GM12878 (cell line): Measurements from ENCODE around the gene PPP2R2B. TPM values are rescaled to one million over a fixed set of nuclear protein-coding genes. Genes with fewer than 3 reads are reported as not detected.

Source experiments
- ATAC-seq: fragments of 200-7000 bp; cut with Tn5 transposase; 3 replicates; pipeline ENCODE4 v1.9.1; 2020; ENCODE audit warnings: mild to moderate bottlenecking, moderate library complexity
- BruUV-seq: library from RNA; stranded (reverse); fragments of 400-500 nt; replicated peaks from 2 replicates; lab custom pipeline; 2021; lab: Mats Ljungman, UMichigan
- CTCF ChIA-PET: fragments of 300-600 bp; sonication (Branson Sonifier 250); formaldehyde crosslinking; extraction: SDS; loops from one replicate; lab custom pipeline; 2021; ENCODE audit warnings: inconsistent platforms; lab: Yijun Ruan, JAX
- POLR2A ChIA-PET: fragments of 350-600 bp; formaldehyde crosslinking; extraction: SDS; loops from one replicate; lab custom pipeline; 2021; ENCODE audit warnings: inconsistent platforms; lab: Charles Lee
- RAD21 ChIA-PET: fragments of 300-600 bp; sonication (Branson Sonifier 250); formaldehyde crosslinking; loops from one replicate; lab custom pipeline; 2023; ENCODE audit warnings: antibody characterized with exemption; ENCODE audit not compliant: unreplicated experiment; lab: Charles Lee
- SMC1A ChIA-PET: fragments of 300-600 bp; sonication (Branson Sonifier 250); formaldehyde crosslinking; loops from one replicate; lab custom pipeline; 2023; ENCODE audit not compliant: unreplicated experiment, uncharacterized antibody; lab: Charles Lee
- DNase-seq: peaks from one replicate; pipeline ENCODE4 v3.0.0-alpha.2; 2011; ENCODE audit warnings: low read depth, low spot score
- FAIRE-seq: peaks from 3 replicates; lab custom pipeline; 2011; peaks lifted over from hg19 to GRCh38; lab: Jason Lieb, UNC
- H2AFZ ChIP-seq: 2 replicates; pipeline ENCODE4 v1.6.0; 2011; ENCODE audit warnings: low read depth, low read length, control low read depth; ENCODE audit not compliant: control insufficient read depth
- H3K27ac ChIP-seq: 2 replicates; pipeline ENCODE4 v1.5.1; 2011; ENCODE audit warnings: control low read depth; ENCODE audit not compliant: control insufficient read depth, insufficient read depth
- H3K27me3 ChIP-seq, 2 experiments: replicated peaks in 1 of 2; 2 replicates each; pipeline versions ENCODE4 v1.6.0 to v1.6.1; 2011; ENCODE audit warnings: low read length in 1 of 2; ENCODE audit not compliant: control insufficient read depth in 2 of 2, insufficient read depth in 2 of 2
- H3K36me3 ChIP-seq, 2 experiments: 2 replicates each; pipeline ENCODE4 v1.5.1; 2011; ENCODE audit warnings: low read length in 1 of 2; ENCODE audit not compliant: control insufficient read depth in 2 of 2, insufficient read depth in 2 of 2
- H3K4me1 ChIP-seq: 2 replicates; pipeline ENCODE4 v1.6.1; 2011; ENCODE audit warnings: mild to moderate bottlenecking, low read length, moderate library complexity, mixed read lengths; ENCODE audit not compliant: control insufficient read depth, insufficient read depth
- H3K4me2 ChIP-seq: 2 replicates; pipeline ENCODE4 v1.6.0; 2011; ENCODE audit warnings: control low read depth; ENCODE audit not compliant: control insufficient read depth, insufficient read depth
- H3K4me3 ChIP-seq: fragments of 200-600 bp; sonication (generic); 2 replicates; pipeline ENCODE4 v1.5.1; 2016
- H3K79me2 ChIP-seq: 2 replicates; pipeline ENCODE4 v1.6.0; 2011; ENCODE audit warnings: low read length; ENCODE audit not compliant: control insufficient read depth, insufficient read depth
- H3K9ac ChIP-seq: 2 replicates; pipeline ENCODE4 v1.8.0; 2011; ENCODE audit warnings: low read length, control low read depth, mixed read lengths; ENCODE audit not compliant: control insufficient read depth, insufficient read depth
- H3K9me3 ChIP-seq: replicated peaks from 3 replicates; pipeline ENCODE4 v1.5.1; 2011; ENCODE audit warnings: mild to moderate bottlenecking, low read length; ENCODE audit not compliant: control insufficient read depth, insufficient read depth
- H4K20me1 ChIP-seq: 2 replicates; pipeline ENCODE4 v1.6.0; 2011; ENCODE audit not compliant: control insufficient read depth, insufficient read depth
- DPF2 ChIP-seq: fragments of 450-650 bp; IDR thresholded peaks from 2 replicates; pipeline ENCODE4 v1.6.1; 2017; ENCODE audit warnings: mild to moderate bottlenecking
- HDAC6 ChIP-seq: fragments of 200-600 bp; sonication (generic); IDR thresholded peaks from one replicate; pipeline ENCODE4 v1.8.0; 2017; ENCODE audit warnings: antibody characterized with exemption; ENCODE audit not compliant: unreplicated experiment
- JUND ChIP-seq: IDR thresholded peaks from 2 replicates; pipeline ENCODE4 v1.6.1; 2012; ENCODE audit warnings: low read depth, mild to moderate bottlenecking, low read length, improper control_type of control experiment, moderate library complexity
- KAT2A ChIP-seq: conservative IDR thresholded peaks from 2 replicates; pipeline ENCODE4 v1.6.1; 2011; ENCODE audit warnings: low read depth, low read length; ENCODE audit not compliant: control insufficient read depth
- NR2C2 ChIP-seq: IDR thresholded peaks from 2 replicates; pipeline ENCODE4 v1.6.1; 2011; ENCODE audit warnings: borderline replicate concordance, low read depth; ENCODE audit not compliant: control insufficient read depth, insufficient read length
- POLR2AphosphoS2 ChIP-seq: IDR thresholded peaks from 2 replicates; pipeline ENCODE4 v1.6.1; 2011; ENCODE audit warnings: low read depth, mild to moderate bottlenecking, low read length, improper control_type of control experiment, moderate library complexity
- RELB ChIP-seq: fragments of 450-650 bp; IDR thresholded peaks from 2 replicates; pipeline ENCODE4 v1.6.1; 2017; ENCODE audit warnings: low read depth, mild to moderate bottlenecking, moderate library complexity
- STAT1 ChIP-seq: fragments of 450-650 bp; conservative IDR thresholded peaks from 2 replicates; pipeline ENCODE4 v1.6.1; 2014; ENCODE audit warnings: antibody characterized with exemption, mild to moderate bottlenecking
- SUPT20H ChIP-seq: IDR thresholded peaks from 2 replicates; pipeline ENCODE4 v1.6.1; 2011; ENCODE audit warnings: low read depth, mild to moderate bottlenecking, low read length, moderate library complexity, borderline replicate concordance; ENCODE audit not compliant: control insufficient read depth
- ZNF622 ChIP-seq: fragments of 450-650 bp; IDR thresholded peaks from 2 replicates; pipeline ENCODE4 v1.6.1; 2017; ENCODE audit warnings: mild to moderate bottlenecking, inconsistent platforms
- WGBS: methylation state at CpG from one replicate; pipeline ENCODE4 v1.1.6; 2016; ENCODE audit warnings: low lambda C conversion rate; ENCODE audit not compliant: insufficient replicate concordance, insufficient coverage; ENCODE audit errors: missing lambda C conversion rate; 5-methylcytosine and 5-hydroxymethylcytosine counted together
- in situ Hi-C: fragments of 300-500 bp; cut with MboI; formaldehyde crosslinking; loops from 9 replicates; pipeline ENCODE4 v1.14.3; 2018; ENCODE audit warnings: mixed read lengths
- intact Hi-C: fragments of 100-400 bp; cut with micrococcal nuclease; formaldehyde crosslinking; loops from one replicate; pipeline ENCODE4 v1.14.2; 2022; ENCODE audit not compliant: unreplicated experiment
- polyA plus RNA-seq, 11 experiments: library from polyadenylated mRNA; depleted of rRNA in 4 of 11; unstranded in 6 of 11; stranded (reverse) in 5 of 11; fragments of >200 nt; fragmentation: Nextera tagmentation in 4 of 11; fragmentation: Illumina TruSeq in 1 of 11; extraction: Ambion mirVana in 4 of 11; extraction: Trizol in 1 of 11; gene quantifications; 1 replicate in 1 of 11; 2 replicates in 10 of 11; pipeline versions ENCODE4 v1.2.1 to v1.2.3, GENCODE V29; 2011 to 2016; ENCODE audit warnings: inconsistent platforms in 2 of 11, missing spikeins in 2 of 11, low read depth in 1 of 11
- total RNA-seq, 4 experiments: library from RNA; depleted of rRNA in 3 of 4; stranded (reverse); fragments of >200 nt in 3 of 4; fragmentation: Illumina TruSeq in 1 of 4; extraction: Trizol in 1 of 4; gene quantifications; 2 replicates each; pipeline versions ENCODE4 v1.2.1 to v1.2.3, GENCODE V29; 2013 to 2021
- TF ChIP-seq, protein P1 (sequence below): fragments of 450-650 bp; IDR thresholded peaks from 2 replicates; pipeline ENCODE4 v1.6.1; 2017; ENCODE audit warnings: mild to moderate bottlenecking, moderate library complexity

Gene PPP2R2B
- total and polyA plus RNA-seq, 10 of the 15 experiments (the other 5 are each of a cell fraction or from before 2014, with no cell fraction given), result not detected

GRCh38 chr5:146796144-146796543, 82.4 kb downstream of the PPP2R2B start:
- H3K27ac ChIP-seq, result no peak overlapping the region
- H4K20me1 ChIP-seq, result no peaks in the 10 kb centered on the region
- H3K36me3 ChIP-seq, result no peaks in the 10 kb centered on the region
- H2AFZ ChIP-seq, result no peak overlapping the region
- ChIA-PET RAD21 (no interaction called here), CTCF (interaction anchor here (0.7 to 1.0 kb wide), 2 partner anchors 26 to 141 kb away, joined by 3 to 4 read pairs; no protein-coding TSS in a partner anchor), POLR2A (no interaction called here), SMC1A (interaction anchor here (0.6 kb wide), 1 partner anchor 1514 kb away, joined by 3 read pairs; no protein-coding TSS in a partner anchor)
- no peaks in the 10 kb centered on the region for H3K4me1 ChIP-seq
- no peak overlapping the region for H3K4me3 ChIP-seq
- H3K79me2 ChIP-seq, result no peaks in the 10 kb centered on the region
- ATAC-seq (no peak), FAIRE-seq (no peak), DNase-seq (no peak)
- in situ Hi-C loops, result no loop called here
- no TSS peak for BruUV-seq
- H3K4me2 ChIP-seq, result no peak overlapping the region
- intact Hi-C loops, result no loop called here
- no peak for TF ChIP-seq JUND
- no peak for TF ChIP-seq HDAC6
- no peaks in the 10 kb centered on the region for H3K27me3 ChIP-seq
- no peak overlapping the region for H3K9ac ChIP-seq
- 5% methylated on average over 4 of the region's 4 CpGs for WGBS
- H3K9me3 ChIP-seq, result no peaks in the 10 kb centered on the region

DNA sequence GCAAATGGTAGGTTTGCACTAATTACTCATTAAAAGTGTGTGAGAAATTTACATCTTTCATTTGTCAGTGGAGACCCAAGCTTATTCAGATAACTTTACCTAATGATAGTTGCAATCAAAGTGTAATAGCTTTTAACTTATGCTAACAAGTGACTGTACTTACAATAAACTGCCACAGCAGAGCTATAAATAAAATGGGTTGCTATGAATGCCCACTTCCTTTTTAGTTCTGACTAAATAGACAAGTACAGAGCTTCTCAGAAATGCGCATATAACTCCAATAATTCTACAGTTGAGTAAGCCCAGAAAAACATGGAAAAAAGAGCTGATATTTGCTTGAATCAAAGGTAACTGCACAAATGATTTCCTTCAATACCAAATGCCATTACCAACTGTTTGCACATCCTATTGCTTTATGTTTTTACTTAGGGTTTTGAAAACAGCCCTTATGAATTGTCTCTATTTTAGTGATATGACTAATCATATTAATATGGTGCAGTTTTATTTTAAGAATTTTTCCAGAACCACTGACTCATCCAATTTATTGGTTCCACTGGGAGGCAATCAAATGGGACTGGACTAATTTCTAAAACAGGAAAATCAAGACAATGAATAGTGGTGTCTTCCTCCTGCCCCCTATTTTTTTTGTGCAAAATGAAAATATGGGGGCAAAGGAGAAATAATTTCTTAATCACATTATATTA, 84.1 kb downstream of the PPP2R2B start:
- no peaks in the 10 kb centered on the region for H4K20me1 ChIP-seq
- in situ Hi-C loops, result no loop called here
- H3K27me3 ChIP-seq, result no peaks in the 10 kb centered on the region
- RAD21 ChIA-PET, result no interaction called here
- H3K79me2 ChIP-seq, result no peaks in the 10 kb centered on the region
- H3K36me3 ChIP-seq, result no peaks in the 10 kb centered on the region
- SMC1A ChIA-PET, result interaction anchor here (1.2 kb wide), 1 partner anchor 36 kb away, joined by 4 read pairs; no protein-coding TSS in a partner anchor
- H3K9ac ChIP-seq, result no peak overlapping the region
- CTCF ChIA-PET, result interaction anchor here (0.6 to 1.0 kb wide), 2 partner anchors 29 to 391 kb away, joined by 3 to 5 read pairs; no protein-coding TSS in a partner anchor
- WGBS, result 0% methylated on average over 1 of the region's 1 CpG
- ATAC-seq (no peak), DNase-seq (no peak), FAIRE-seq (no peak)
- no TSS peak for BruUV-seq
- H3K4me2 ChIP-seq, result no peak overlapping the region
- POLR2A ChIA-PET, result no interaction called here
- no peak overlapping the region for H3K27ac ChIP-seq
- H2AFZ ChIP-seq, result no peak overlapping the region
- no peaks in the 10 kb centered on the region for H3K9me3 ChIP-seq
- H3K4me1 ChIP-seq, result no peaks in the 10 kb centered on the region
- no peak overlapping the region for H3K4me3 ChIP-seq
- intact Hi-C loops, result no loop called here
- TF ChIP-seq, protein P1, sequence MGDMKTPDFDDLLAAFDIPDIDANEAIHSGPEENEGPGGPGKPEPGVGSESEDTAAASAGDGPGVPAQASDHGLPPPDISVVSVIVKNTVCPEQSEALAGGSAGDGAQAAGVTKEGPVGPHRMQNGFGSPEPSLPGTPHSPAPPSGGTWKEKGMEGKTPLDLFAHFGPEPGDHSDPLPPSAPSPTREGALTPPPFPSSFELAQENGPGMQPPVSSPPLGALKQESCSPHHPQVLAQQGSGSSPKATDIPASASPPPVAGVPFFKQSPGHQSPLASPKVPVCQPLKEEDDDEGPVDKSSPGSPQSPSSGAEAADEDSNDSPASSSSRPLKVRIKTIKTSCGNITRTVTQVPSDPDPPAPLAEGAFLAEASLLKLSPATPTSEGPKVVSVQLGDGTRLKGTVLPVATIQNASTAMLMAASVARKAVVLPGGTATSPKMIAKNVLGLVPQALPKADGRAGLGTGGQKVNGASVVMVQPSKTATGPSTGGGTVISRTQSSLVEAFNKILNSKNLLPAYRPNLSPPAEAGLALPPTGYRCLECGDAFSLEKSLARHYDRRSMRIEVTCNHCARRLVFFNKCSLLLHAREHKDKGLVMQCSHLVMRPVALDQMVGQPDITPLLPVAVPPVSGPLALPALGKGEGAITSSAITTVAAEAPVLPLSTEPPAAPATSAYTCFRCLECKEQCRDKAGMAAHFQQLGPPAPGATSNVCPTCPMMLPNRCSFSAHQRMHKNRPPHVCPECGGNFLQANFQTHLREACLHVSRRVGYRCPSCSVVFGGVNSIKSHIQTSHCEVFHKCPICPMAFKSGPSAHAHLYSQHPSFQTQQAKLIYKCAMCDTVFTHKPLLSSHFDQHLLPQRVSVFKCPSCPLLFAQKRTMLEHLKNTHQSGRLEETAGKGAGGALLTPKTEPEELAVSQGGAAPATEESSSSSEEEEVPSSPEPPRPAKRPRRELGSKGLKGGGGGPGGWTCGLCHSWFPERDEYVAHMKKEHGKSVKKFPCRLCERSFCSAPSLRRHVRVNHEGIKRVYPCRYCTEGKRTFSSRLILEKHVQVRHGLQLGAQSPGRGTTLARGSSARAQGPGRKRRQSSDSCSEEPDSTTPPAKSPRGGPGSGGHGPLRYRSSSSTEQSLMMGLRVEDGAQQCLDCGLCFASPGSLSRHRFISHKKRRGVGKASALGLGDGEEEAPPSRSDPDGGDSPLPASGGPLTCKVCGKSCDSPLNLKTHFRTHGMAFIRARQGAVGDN, result no peak
- TF ChIP-seq NR2C2, result no peak
- TF ChIP-seq STAT1, result no peak
- no peak for TF ChIP-seq RELB
- no peak for TF ChIP-seq KAT2A
- no peak for TF ChIP-seq POLR2AphosphoS2
- no peak for TF ChIP-seq SUPT20H
- TF ChIP-seq ZNF622, result no peak
- TF ChIP-seq DPF2, result no peak
